ENCODE measurements around the gene INSR.

GRCh38 chr19:7098096-7098495 lies 196.1 kb downstream of the INSR start:
- TF ChIP-seq SMAD3 (CRISPR knock-in tag; IDR thresholded peaks at IDR 0.05; ENCODE audit: borderline replicate concordance) (no peak), ATF1 (CRISPR knock-in tag; IDR thresholded peaks at IDR 0.05) (no peak), CTCF (IDR thresholded peaks at IDR 0.05) (no peak), ZNF423 (CRISPR knock-in tag; IDR thresholded peaks at IDR 0.05) (no peak), MAX (CRISPR knock-in tag; IDR thresholded peaks at IDR 0.05) (no peak), JUN (CRISPR knock-in tag; IDR thresholded peaks at IDR 0.05) (no peak), FOXK1 (CRISPR knock-in tag; IDR thresholded peaks at IDR 0.05) (no peak), FOXJ3 (CRISPR knock-in tag; IDR thresholded peaks at IDR 0.05; ENCODE audit: borderline replicate concordance) (no peak), ZNF138 (CRISPR knock-in tag; conservative IDR thresholded peaks at IDR 0.05) (no peak), GABPB1 (CRISPR knock-in tag; IDR thresholded peaks at IDR 0.05) (no peak), IRF2 (CRISPR knock-in tag; IDR thresholded peaks at IDR 0.05; ENCODE audit: borderline replicate concordance, low read depth) (no peak), PRRX2 (CRISPR knock-in tag; IDR thresholded peaks at IDR 0.05) (no peak)
- TF ChIP-seq, protein P1, sequence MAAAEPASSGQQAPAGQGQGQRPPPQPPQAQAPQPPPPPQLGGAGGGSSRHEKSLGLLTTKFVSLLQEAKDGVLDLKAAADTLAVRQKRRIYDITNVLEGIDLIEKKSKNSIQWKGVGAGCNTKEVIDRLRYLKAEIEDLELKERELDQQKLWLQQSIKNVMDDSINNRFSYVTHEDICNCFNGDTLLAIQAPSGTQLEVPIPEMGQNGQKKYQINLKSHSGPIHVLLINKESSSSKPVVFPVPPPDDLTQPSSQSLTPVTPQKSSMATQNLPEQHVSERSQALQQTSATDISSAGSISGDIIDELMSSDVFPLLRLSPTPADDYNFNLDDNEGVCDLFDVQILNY (CRISPR knock-in tag; IDR thresholded peaks at IDR 0.05), result no peak
- TF ChIP-seq, protein P2, sequence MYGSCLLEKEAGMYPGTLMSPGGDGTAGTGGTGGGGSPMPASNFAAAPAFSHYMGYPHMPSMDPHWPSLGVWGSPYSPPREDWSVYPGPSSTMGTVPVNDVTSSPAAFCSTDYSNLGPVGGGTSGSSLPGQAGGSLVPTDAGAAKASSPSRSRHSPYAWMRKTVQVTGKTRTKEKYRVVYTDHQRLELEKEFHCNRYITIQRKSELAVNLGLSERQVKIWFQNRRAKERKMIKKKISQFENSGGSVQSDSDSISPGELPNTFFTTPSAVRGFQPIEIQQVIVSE (CRISPR knock-in tag; IDR thresholded peaks at IDR 0.05; ENCODE audit: borderline replicate concordance), result no peak

Measured in WTC11 (cell line).